Activated T-helper 1 cell treated with anti-CD3 and anti-CD28 coated beads, Interleukin-12 subunit alpha, Interleukin-12 subunit beta, Interleukin-2, Interleukin-4 antibody, amounts not matched to agents 30 ng/mL and 10 ng/mL and 1 ng/mL, durations not matched to agents 14 hours and 24 hours and 36 hours (primary cell): ENCODE results near the gene ANKRD12. TPM values are rescaled to one million over a fixed set of nuclear protein-coding genes. Genes with fewer than 3 reads are reported as not detected.

ENCODE experiments used
- DNase-seq: peaks from one replicate; pipeline ENCODE4 v3.0.0; 2021; ENCODE audit warnings: low spot score
- H3K27ac Mint-ChIP-seq: one replicate; pipeline ENCODE4 v1.8.0; 2021; ENCODE audit warnings: mild to moderate bottlenecking, mixed read lengths
- H3K27me3 Mint-ChIP-seq: one replicate; pipeline ENCODE4 v1.8.0; 2022; ENCODE audit warnings: mild to moderate bottlenecking, moderate library complexity, mixed read lengths; ENCODE audit not compliant: insufficient read depth
- H3K36me3 Mint-ChIP-seq: one replicate; pipeline ENCODE4 v1.8.0; 2021; ENCODE audit warnings: low read depth, mixed read lengths
- H3K4me1 Mint-ChIP-seq: one replicate; pipeline ENCODE4 v1.8.0; 2021; ENCODE audit warnings: low read depth, mixed read lengths
- H3K4me3 Mint-ChIP-seq: one replicate; pipeline ENCODE4 v1.8.0; 2021; ENCODE audit warnings: mild to moderate bottlenecking, moderate library complexity, mixed read lengths
- H3K9me3 Mint-ChIP-seq: one replicate; pipeline ENCODE4 v1.8.0; 2021; ENCODE audit warnings: mixed read lengths
- intact Hi-C: fragments of 100-400 bp; cut with micrococcal nuclease; formaldehyde crosslinking; loops from one replicate; pipeline ENCODE4 v1.15.1; 2024
- total RNA-seq: library from RNA; stranded (reverse); gene quantifications from 2 replicates; pipeline ENCODE4 v1.2.3, GENCODE V29; 2022

ANKRD12 gene
- total RNA-seq, 1 donor from 2014 or later, result 61.3 TPM

DNA sequence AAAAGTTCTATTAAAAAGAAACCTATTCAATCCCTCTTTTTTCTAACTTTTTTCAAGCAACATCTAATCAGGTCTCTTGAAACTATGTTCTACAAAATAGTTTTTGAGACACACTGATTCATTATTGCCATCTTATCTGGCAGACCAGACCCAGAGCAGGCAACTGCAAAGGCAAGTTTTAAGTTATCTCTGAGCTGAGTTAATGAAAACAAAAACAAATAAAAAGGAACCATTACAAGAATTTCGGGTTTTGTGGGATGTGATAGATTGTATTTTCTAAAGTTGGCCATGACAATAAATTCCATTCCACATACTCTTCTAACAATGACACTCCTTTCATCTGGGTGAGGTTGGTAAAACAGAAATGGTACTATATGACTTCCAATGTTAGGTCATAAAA, 182.8 kb downstream of the ANKRD12 start:
- H3K4me3 Mint-ChIP-seq, result no peak overlapping the region
- intact Hi-C loops, result no loop called here
- H3K9me3 Mint-ChIP-seq, result peaks cover 3% of the 10 kb centered on the region
- no peaks in the 10 kb centered on the region for H3K36me3 Mint-ChIP-seq
- no peak for DNase-seq
- H3K27me3 Mint-ChIP-seq, result peaks cover 10% of the 10 kb centered on the region
- H3K4me1 Mint-ChIP-seq, result no peaks in the 10 kb centered on the region
- H3K27ac Mint-ChIP-seq, result no peak overlapping the region

DNA sequence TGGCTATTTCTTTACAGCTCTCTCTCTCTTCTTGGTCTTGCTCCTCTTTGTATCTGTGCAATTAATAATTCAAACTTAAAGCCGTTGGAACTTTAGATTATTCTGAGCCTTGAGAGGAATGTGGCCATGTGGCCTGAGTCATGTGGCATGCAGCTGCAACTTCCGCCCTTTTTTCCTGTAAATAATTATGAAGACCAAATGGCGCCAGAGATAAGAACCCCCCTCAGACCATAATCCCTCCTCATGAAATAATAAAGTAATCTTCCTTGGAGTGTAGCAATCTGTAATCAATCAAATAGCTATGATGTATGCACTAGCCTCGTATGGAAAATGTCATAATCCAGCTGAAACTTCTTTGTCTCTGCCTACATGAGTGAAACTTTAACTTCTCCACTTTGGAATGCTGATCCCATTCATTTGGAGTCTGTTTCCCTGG, 184.5 kb downstream of the ANKRD12 start:
- H3K36me3 Mint-ChIP-seq, result no peaks in the 10 kb centered on the region
- H3K4me3 Mint-ChIP-seq, result no peak overlapping the region
- H3K9me3 Mint-ChIP-seq, result peaks cover 3% of the 10 kb centered on the region
- H3K27ac Mint-ChIP-seq, result no peak overlapping the region
- H3K27me3 Mint-ChIP-seq, result peaks cover 13% of the 10 kb centered on the region
- no peak for DNase-seq
- intact Hi-C loops, result no loop called here
- H3K4me1 Mint-ChIP-seq, result no peaks in the 10 kb centered on the region

DNA sequence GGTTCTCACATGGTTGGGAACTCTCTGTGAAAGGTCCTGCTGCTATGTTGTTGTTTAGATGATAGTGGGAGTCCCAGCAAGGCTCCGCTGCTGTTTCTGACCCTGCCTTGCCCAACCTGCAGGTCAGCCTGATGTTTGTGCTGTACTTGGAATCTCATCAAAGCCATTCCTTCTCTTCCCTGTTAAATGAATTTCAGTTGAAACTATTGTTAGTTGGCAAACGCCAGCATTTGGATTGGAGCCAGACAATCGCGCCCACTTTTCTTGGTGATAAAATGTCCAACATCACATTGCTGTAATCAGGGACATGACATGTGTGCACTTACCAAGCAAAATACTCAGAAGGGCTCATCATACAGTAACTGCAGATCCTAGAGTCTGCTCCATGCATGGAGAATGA, 185.2 kb downstream of the ANKRD12 start:
- no peak for DNase-seq
- no peaks in the 10 kb centered on the region for H3K36me3 Mint-ChIP-seq
- peaks cover 3% of the 10 kb centered on the region for H3K9me3 Mint-ChIP-seq
- H3K27me3 Mint-ChIP-seq, result peaks cover 18% of the 10 kb centered on the region
- no peaks in the 10 kb centered on the region for H3K4me1 Mint-ChIP-seq
- intact Hi-C loops, result no loop called here
- no peak overlapping the region for H3K4me3 Mint-ChIP-seq
- H3K27ac Mint-ChIP-seq, result no peak overlapping the region

DNA sequence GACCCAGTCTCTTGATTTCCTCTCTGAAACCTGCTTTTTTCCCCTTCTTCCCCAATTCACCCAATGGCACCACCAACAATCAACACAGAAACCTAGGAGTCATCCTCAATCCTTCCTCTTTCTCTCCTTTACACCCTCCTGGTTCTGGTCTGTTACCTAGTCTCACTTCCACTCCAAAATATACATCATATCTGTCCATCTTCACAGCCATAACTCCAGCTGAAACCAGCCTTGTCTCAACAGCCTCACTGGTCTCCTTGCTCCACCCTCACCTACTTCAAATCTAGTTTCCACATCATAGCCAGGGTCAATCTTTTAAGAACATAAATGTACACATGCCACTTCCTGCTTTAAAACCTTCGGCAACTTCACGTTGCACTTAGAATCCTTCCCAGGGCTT, 186.2 kb downstream of the ANKRD12 start:
- peaks cover 18% of the 10 kb centered on the region for H3K27me3 Mint-ChIP-seq
- H3K4me1 Mint-ChIP-seq, result no peaks in the 10 kb centered on the region
- H3K4me3 Mint-ChIP-seq, result no peak overlapping the region
- no peak overlapping the region for H3K27ac Mint-ChIP-seq
- intact Hi-C loops, result no loop called here
- no peak for DNase-seq
- H3K9me3 Mint-ChIP-seq, result peaks cover 3% of the 10 kb centered on the region
- H3K36me3 Mint-ChIP-seq, result no peaks in the 10 kb centered on the region

DNA sequence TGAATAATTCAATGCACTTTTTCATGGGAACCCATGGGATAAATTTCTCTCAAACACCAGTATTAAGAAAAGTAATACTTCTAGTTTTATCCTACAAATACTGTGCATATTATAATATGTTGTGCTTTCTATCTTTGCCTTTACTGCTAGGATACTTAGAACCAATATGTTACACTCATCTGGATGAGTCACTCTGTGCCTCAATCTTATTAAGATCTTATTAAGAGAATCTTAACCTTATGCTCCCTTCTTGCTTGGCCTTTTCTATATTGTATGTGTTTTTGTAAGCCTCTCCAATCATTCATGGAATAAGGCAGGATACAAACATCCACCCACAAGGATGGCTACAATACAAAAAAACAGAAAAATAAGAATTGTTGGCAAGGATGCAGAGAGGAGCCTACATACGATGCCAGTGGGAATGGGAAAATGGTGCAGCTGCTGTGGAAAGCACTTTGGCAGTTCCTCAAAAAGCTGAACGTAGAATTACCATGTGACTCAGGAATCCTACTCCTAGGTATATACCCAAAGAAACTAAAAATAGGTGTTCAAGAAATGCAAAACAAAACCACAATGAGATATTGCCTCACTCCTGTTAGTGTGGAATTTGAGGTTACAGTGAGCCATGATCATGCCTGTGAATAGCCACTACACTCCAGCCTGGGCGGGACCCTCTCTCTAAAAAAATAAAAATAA, 187.3 kb downstream of the ANKRD12 start:
- Mint-ChIP-seq H3K9me3 (peaks cover 3% of the 10 kb centered on the region), H3K27ac (no peak overlapping the region), H3K4me3 (no peak overlapping the region), H3K36me3 (no peaks in the 10 kb centered on the region), H3K4me1 (no peaks in the 10 kb centered on the region), H3K27me3 (peaks cover 16% of the 10 kb centered on the region)
- DNase-seq, result no peak
- intact Hi-C loops, result no loop called here

DNA sequence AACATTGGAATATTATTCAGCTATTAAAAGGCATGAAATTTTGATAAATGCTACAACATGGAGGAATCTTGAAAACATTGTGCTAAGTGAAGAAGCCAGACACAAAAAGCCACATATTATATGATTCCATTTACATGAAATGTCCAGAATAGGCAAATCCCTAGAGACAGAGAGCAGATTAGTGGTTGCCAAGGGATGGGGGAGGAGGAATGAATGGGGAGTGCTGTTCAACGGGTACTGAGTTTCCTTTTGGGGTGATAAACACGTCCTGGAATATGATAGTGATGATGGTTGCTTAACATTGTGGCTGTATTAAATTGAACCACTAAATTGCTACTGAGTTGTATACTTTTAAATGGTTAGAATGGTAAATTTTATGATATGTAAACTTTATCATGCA, 189.1 kb downstream of the ANKRD12 start:
- intact Hi-C loops, result no loop called here
- no peaks in the 10 kb centered on the region for H3K9me3 Mint-ChIP-seq
- no peaks in the 10 kb centered on the region for H3K36me3 Mint-ChIP-seq
- no peak for DNase-seq
- no peak overlapping the region for H3K27ac Mint-ChIP-seq
- H3K4me3 Mint-ChIP-seq, result no peak overlapping the region
- no peaks in the 10 kb centered on the region for H3K4me1 Mint-ChIP-seq
- H3K27me3 Mint-ChIP-seq, result peaks cover 24% of the 10 kb centered on the region

DNA sequence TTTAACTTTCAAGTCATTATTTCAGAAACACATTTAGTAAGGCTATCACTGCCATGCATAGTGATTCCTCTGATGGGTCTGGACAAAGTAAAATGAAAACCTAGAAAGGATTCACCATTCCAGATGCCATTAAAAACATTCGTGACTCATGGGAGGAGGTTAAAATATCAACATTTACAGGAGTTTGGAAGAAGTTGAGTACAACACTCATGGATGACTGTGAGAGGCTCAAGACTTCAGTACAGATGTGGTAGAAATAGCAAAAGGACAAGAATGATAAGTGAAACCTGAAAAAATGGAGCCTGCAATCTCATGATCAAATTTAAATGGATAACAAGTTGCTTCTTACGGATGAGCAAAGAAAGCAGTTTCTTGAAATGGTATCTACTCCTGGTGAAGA, 192.2 kb downstream of the ANKRD12 start:
- peaks cover 3% of the 10 kb centered on the region for H3K4me1 Mint-ChIP-seq
- no peaks in the 10 kb centered on the region for H3K9me3 Mint-ChIP-seq
- H3K27ac Mint-ChIP-seq, result no peak overlapping the region
- intact Hi-C loops, result no loop called here
- DNase-seq, result no peak
- H3K36me3 Mint-ChIP-seq, result no peaks in the 10 kb centered on the region
- H3K4me3 Mint-ChIP-seq, result no peak overlapping the region
- peaks cover 43% of the 10 kb centered on the region for H3K27me3 Mint-ChIP-seq

DNA sequence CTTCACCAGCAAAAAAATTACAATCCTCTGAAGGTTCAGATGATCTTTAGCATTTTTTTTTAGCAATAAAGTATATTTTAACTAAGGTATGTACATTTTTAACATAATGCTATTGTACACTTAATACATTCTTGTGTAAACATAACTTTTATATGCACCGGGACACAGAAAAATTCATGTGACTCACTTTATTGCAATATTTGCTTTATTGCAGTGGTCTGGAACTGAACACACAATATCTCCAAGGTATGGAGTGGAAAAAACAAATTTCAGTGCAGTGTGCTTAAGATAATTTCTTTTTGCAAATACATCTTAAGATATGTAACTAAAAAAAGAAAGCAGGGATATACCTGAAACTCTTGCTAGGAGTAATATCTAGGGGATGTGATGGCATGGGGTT, 192.9 kb downstream of the ANKRD12 start:
- DNase-seq, result no peak
- Mint-ChIP-seq H3K4me1 (peaks cover 6% of the 10 kb centered on the region), H3K36me3 (no peaks in the 10 kb centered on the region), H3K27me3 (peaks cover 44% of the 10 kb centered on the region), H3K4me3 (no peak overlapping the region), H3K27ac (no peak overlapping the region), H3K9me3 (no peaks in the 10 kb centered on the region)
- intact Hi-C loops, result no loop called here

DNA sequence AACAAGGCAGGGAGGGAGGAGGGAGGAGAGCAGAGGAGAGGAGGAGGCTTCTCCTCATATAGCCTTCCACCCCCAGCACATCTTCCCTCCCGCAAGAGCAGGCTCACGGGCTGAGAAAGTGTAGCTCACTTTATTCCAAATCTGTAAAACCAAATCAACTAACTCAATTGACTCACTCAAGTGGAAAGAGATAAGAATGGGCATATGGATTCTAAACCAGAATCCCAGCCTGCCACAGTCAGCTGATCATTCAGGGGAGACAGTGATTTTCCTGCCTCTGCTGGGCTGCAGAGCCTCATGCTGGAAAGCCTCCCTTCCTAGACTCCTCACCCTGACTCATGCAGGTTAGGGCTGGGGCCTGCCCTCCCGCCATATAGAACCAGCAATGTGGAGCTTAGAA, 193.8 kb downstream of the ANKRD12 start:
- no peaks in the 10 kb centered on the region for H3K36me3 Mint-ChIP-seq
- peaks cover 9% of the 10 kb centered on the region for H3K4me1 Mint-ChIP-seq
- no peak for DNase-seq
- H3K9me3 Mint-ChIP-seq, result no peaks in the 10 kb centered on the region
- no peak overlapping the region for H3K4me3 Mint-ChIP-seq
- intact Hi-C loops, result loop anchor here (5.0 kb wide), 2 partner anchors 73 to 282 kb away; partner anchors contain the start of gene PPP4R1
- H3K27me3 Mint-ChIP-seq, result peaks cover 44% of the 10 kb centered on the region
- H3K27ac Mint-ChIP-seq, result no peak overlapping the region

DNA sequence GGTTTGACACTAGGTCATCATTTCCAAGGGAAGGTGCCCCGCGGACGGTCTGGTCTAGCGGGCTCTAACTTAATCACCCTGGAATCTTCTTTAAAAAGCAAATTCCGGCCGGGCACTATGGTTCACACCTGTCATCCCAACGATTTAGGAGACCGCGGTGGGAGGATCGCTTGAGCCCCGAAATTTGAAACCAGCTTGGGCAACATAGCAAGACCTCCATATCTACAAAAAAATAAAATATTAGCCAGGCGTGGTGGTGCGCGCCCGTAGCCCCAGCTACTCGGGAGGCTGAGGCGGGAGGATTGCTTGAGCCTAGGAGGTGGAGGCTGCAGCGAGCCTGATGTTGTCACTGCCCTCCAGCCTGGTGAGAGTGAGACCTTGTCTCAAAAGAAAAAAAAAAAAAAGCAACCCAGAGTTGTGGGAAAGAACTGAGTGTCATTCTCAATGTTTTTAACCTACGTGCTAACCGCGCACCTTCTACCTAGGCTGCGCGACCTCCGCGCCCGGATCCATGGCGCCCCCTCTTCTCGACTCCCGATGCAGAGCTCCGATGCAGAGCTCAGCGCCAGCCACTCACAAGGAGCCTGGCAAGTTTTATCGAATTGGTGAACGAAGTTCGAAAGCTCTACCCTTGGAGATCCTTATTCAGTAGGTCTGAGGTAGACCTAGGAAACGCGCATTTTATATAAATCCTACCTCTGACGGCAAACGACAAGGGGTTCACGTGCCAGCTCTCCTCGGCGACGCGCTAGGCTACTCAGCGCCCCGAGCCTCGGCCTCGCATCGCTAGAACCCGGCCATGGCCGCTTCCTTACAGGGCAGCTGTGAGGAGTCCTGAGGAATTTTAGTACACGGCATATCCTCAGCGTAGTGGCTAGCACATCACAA, 197.1 kb downstream of the ANKRD12 start:
- H3K4me1 Mint-ChIP-seq, result peaks cover 33% of the 10 kb centered on the region
- no peak for DNase-seq
- H3K9me3 Mint-ChIP-seq, result no peaks in the 10 kb centered on the region
- H3K27me3 Mint-ChIP-seq, result peaks cover 39% of the 10 kb centered on the region
- intact Hi-C loops, result loop anchor here (1.0 to 5.0 kb wide), 10 partner anchors 76 to 1193 kb away; partner anchors contain the start of genes ANKRD12, NAPG, PPP4R1 and RALBP1
- peak overlapping the region; percentile 92 for H3K4me3 Mint-ChIP-seq
- H3K36me3 Mint-ChIP-seq, result peaks cover 9% of the 10 kb centered on the region
- peak overlapping the region; percentile 49 for H3K27ac Mint-ChIP-seq

DNA sequence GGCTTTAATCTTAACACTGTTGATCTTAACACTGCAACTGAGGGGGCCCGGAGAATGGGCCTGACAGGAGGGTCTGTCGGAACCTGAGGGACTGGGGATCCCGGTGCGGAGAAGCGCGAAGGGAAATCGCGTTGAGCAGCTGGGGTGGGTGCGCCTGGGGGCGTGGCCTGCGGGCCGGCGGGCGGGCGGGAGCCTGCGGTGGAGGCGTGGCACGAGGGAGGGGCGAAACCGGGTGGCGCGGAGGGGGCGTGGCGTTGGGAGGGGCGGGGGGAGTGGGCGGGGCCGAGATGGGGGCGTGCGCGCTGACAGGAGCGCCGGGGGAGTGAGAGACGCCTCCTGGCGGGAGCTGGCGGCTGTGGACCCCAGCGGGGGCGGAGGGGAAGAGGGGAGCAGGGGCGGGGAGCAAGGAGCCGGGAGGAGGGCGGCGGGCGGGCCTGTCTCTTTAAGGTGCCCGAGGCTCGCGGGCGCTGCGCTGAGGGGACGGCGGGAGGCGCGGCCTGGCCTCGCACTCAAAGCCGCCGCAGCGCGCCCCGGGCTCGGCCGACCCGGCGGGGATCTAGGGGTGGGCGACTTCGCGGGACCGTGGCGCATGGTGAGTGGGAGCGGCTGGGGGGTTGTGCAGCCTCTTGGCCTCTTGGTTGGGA, 197.9 kb downstream of the ANKRD12 start, which contains the start of gene TWSG1:
TWSG1 (plus strand) TSS at position 445 of the 644 bp plus-strand sequence. CDS start 2,457 bp downstream, outside the sequence.
- peak within 1 kb of the TSS; percentile 92 for H3K4me3 Mint-ChIP-seq
- H3K27me3 Mint-ChIP-seq, result peaks cover 33% of the 10 kb centered on the region
- no peaks in the 10 kb centered on the region for H3K9me3 Mint-ChIP-seq
- H3K4me1 Mint-ChIP-seq, result peaks cover 33% of the 10 kb centered on the region
- intact Hi-C loops, result loop anchor here (1.0 to 5.0 kb wide), 10 partner anchors 77 to 1192 kb away; partner anchors contain the start of genes ANKRD12, NAPG, PPP4R1 and RALBP1
- DNase-seq, result peak; percentile 88
- peaks cover 9% of the 10 kb centered on the region for H3K36me3 Mint-ChIP-seq
- H3K27ac Mint-ChIP-seq, result peak within 1 kb of the TSS; percentile 49

DNA sequence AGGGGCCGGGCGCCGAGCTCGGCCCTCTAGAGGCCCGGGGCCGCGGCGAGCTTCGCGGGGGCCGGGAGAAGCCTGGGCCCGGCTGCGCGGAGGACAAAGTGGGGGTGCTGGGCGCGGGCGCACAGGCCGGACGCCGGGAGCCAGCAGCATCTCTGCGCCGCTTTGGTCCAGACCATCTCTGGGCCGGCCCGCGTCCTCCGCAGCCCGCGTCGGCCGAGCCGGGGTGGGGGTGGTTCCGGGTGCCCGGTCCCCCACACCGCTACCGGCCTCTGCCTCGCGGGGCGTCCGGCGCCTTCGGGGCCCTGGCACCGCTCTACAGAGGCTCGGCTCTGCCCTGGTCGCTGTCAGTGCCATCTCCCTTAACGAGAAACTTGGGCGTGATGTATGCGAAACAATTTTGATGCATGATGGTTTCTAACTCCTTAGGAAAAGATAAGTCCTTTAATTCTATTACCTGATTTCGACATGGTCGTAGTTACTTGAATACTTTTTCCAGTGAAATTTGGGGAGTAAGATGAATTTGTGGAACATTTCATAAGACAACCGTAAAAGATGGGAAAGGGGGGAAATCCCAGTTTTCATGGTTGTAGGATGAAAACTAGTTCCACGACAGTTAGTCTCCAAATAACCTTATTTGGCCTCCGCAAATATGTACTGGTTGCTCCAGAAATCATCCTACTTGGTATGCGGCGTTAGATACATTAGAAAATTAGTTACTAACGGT, 198.6 kb downstream of the ANKRD12 start:
- no peak for DNase-seq
- no peak overlapping the region for H3K27ac Mint-ChIP-seq
- H3K9me3 Mint-ChIP-seq, result no peaks in the 10 kb centered on the region
- peaks cover 32% of the 10 kb centered on the region for H3K27me3 Mint-ChIP-seq
- peaks cover 9% of the 10 kb centered on the region for H3K36me3 Mint-ChIP-seq
- H3K4me3 Mint-ChIP-seq, result peak overlapping the region; percentile 92
- intact Hi-C loops, result loop anchor here (1.0 to 5.0 kb wide), 11 partner anchors 78 to 1192 kb away; partner anchors contain the start of genes ANKRD12, NAPG, PPP4R1 and RAB12
- H3K4me1 Mint-ChIP-seq, result peaks cover 33% of the 10 kb centered on the region
